GM13977 (cell line): Measurements from ENCODE around the gene MRPL48.

Experiments
- DNase-seq: peaks from one replicate; pipeline ENCODE4 v3.0.0; 2012; ENCODE audit warnings: low spot score
- in situ Hi-C: fragments of 300-500 bp; cut with MboI; formaldehyde crosslinking; loops from one replicate; pipeline ENCODE4 v1.12.0; 2022; ENCODE audit warnings: low sequenced_read_pairs, low pct_unique_long_range_greater_than_20kb, mixed read lengths, inconsistent platforms; ENCODE audit not compliant: unreplicated experiment
- TF ChIP-seq, protein P1 (sequence below): IDR thresholded peaks from 2 replicates; pipeline ENCODE4 v1.5.1; 2012; ENCODE audit warnings: mild to moderate bottlenecking, control low read depth; ENCODE audit not compliant: insufficient read depth; ENCODE audit errors: extremely low read depth, missing control alignments

MRPL48 gene

DNA sequence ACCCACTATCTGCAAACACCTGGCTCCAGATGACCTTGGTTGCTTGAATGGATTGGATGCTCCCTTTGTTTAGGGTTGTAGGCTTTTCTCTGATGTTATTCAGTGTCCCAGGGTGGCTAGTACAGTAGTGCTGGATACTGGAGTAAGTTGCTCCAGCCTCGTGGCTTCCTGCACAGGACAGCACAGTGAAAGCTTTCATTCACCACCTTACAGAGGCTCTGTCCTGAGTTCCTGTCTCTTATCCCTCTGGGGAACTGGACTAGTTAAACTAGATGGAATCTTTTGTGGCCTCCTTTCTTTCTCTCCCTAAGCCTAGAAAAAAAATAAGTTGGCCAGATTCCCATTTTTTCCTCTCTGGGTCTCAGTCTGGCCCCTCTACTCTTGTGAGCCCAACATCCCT lies 42.6 kb downstream of the MRPL48 start:
- DNase-seq, result no peak
- in situ Hi-C loops, result no loop called here
- TF ChIP-seq, protein P1, sequence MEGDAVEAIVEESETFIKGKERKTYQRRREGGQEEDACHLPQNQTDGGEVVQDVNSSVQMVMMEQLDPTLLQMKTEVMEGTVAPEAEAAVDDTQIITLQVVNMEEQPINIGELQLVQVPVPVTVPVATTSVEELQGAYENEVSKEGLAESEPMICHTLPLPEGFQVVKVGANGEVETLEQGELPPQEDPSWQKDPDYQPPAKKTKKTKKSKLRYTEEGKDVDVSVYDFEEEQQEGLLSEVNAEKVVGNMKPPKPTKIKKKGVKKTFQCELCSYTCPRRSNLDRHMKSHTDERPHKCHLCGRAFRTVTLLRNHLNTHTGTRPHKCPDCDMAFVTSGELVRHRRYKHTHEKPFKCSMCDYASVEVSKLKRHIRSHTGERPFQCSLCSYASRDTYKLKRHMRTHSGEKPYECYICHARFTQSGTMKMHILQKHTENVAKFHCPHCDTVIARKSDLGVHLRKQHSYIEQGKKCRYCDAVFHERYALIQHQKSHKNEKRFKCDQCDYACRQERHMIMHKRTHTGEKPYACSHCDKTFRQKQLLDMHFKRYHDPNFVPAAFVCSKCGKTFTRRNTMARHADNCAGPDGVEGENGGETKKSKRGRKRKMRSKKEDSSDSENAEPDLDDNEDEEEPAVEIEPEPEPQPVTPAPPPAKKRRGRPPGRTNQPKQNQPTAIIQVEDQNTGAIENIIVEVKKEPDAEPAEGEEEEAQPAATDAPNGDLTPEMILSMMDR, result no peak

DNA sequence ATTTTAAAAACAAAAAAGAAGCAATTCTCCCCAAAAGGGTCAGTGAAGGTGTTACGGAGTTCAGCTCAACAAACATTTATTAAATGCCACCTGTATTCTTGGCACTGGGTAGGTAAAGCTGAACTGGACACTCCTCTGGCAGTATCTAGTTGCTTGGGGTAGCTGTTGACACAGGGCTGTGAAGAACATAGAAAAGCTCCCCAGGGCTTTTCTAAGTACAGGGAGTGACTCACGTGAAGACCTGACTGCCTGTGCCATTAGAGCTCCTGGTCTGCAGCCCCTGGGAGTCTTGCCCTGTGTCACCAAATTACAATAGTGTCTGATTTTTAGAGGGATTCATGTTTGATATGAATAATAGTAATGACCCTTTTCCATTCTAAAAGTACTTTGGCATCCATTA lies 45.4 kb downstream of the MRPL48 start:
- TF ChIP-seq, protein P1, result no peak
- no peak for DNase-seq
- in situ Hi-C loops, result no loop called here

DNA sequence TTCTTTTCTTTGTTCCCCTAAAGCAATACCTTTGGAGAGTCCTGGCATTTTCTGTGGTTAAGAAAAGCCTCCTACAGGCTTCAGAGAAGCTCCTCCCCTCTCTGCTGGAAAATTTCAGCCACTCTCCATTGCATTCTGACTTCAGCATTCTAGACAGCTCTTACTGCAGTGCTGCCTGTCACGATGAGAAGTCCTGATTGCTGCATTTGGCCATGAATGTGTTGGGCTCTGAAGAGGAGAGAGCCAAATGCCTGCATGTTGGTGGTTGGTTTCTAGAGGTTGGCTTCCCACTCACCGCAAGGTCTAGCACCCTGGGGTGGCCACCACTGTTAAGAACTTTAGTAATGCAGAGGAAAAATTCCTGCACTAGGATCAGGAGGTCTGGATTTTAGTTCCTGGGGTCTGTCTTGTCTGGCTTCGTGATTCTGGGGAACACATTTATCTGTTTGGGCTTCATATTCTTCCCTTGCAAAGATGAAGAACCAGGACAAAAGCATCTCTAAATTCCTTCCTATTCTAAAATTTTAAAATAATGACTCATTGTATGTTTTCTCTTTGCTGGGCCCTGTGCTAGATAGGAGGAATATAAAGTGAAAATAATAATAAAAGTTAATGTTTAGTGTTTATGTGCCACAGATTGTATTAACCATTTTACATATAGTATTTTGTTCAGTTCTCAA lies 50.9 kb downstream of the MRPL48 start:
- no peak for DNase-seq
- in situ Hi-C loops, result no loop called here
- TF ChIP-seq, protein P1, result no peak

DNA sequence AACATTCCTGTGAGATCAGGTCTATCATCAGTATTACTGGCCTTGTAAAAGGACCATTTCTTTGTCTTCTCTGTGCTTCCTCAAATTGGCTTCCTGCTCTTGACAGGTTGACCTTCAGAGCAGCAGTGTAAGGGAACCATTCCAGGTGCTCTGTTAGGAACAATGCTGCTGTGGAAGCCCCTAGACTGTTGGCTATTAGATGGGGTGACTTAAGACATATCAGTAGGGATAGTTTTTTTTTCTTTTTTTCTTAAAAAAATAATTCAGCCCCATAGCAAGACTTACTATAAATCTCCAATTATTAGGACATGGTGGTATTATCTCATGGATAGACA lies 51.4 kb downstream of the MRPL48 start:
- no peak for DNase-seq
- in situ Hi-C loops, result no loop called here
- TF ChIP-seq, protein P1, result no peak

DNA sequence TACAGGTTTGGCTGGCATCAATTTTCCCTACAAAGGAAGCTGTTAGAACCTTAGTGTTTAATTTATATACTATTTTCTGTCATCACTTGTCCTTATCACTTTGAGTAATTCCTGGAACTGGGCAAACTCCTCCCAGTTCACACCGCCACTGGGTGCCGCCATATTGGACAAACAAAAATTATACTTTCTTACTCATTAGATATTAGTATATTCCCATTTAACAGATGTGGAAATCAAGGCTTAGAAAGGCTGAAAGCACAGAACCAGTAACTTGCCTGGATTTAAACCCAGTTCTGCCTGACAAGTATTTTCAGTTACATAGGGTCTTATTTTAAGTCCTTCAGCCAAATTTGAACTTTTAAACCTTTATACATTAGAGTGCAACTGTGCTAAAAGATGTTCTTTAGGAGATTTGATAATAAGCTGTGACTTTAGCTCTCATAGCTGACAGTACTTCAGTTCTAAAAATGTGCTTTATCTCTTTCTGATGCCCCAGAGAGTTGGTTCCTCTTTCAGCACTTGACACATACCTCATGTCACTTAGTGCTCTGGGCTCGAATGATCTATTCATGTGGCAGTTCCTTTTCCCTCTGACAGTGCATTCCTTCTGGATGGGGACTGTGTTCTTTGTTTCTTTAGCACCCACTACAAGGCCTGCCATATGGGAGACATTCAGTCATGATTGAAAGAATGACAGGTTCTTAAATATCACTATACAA lies 63.5 kb downstream of the MRPL48 start:
- in situ Hi-C loops, result no loop called here
- no peak for DNase-seq
- TF ChIP-seq, protein P1, result no peak

DNA sequence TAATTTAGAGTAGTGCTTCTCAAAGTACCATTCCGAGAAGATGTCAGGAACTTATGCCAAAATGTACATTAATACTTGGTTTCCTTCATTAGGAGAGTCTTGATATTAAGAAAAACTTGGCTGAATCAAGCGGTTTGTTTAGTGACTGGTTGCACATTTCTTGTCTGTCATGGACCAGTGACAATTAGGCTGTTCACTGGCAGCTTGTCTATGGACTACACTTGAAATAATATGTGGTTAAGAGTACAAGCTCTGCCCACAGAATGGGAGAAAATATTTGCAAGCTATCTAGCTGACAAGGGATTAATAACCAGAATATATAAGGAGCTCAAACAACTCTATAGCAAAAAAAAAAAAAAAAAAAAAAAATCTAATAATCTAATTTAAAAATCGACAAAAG lies 64.4 kb downstream of the MRPL48 start:
- TF ChIP-seq, protein P1, result no peak
- DNase-seq, result no peak

More for the DNA sequence above, 64.4 kb downstream of the MRPL48 start:
- in situ Hi-C loops, result no loop called here
